HL-60 (cell line): ENCODE results near the gene ARL6IP1.
A peak's percentile ranks its signal among the peaks of the same experiment; 100 is the strongest.

Experiments used
- DNase-seq, 2 experiments: peaks; one replicate each; pipeline ENCODE4 v3.0.0-alpha.2; 2010 to 2020; ENCODE audit warnings: low read depth in 1 of 2, low spot score in 1 of 2
- H3K27ac ChIP-seq: fragments of 250-450 bp; sonication (Bioruptor Pico); replicated peaks from 2 replicates; pipeline ENCODE4 v1.5.1; 2020; ENCODE audit warnings: mild to moderate bottlenecking, moderate library complexity
- H3K27me3 ChIP-seq: fragments of 250-450 bp; sonication (Bioruptor Pico); 2 replicates; pipeline ENCODE4 v1.5.1; 2021; ENCODE audit warnings: mild to moderate bottlenecking, moderate library complexity; ENCODE audit not compliant: insufficient read depth, poor library complexity, severe bottlenecking
- H3K4me3 ChIP-seq: replicated peaks from 2 replicates; pipeline ENCODE4 v1.5.1; 2011; ENCODE audit warnings: mild to moderate bottlenecking, control low read depth, low read length; ENCODE audit not compliant: insufficient read depth
- CTCF ChIP-seq: IDR thresholded peaks from one replicate; pipeline ENCODE4 v1.5.1; 2011; ENCODE audit warnings: low read length, control low read depth, inconsistent platforms; ENCODE audit not compliant: insufficient read depth
- GABPA ChIP-seq: IDR thresholded peaks from 2 replicates; pipeline ENCODE4 v1.6.1; 2012; ENCODE audit warnings: low read depth
- POLR2AphosphoS5 ChIP-seq: IDR thresholded peaks from 2 replicates; pipeline ENCODE4 v1.6.1; 2012; ENCODE audit warnings: low read depth
- REST ChIP-seq: IDR thresholded peaks from 2 replicates; pipeline ENCODE4 v1.6.1; 2012; ENCODE audit warnings: low read depth; ENCODE audit not compliant: insufficient replicate concordance
- SPI1 ChIP-seq: IDR thresholded peaks from 2 replicates; pipeline ENCODE4 v1.6.1; 2012; ENCODE audit warnings: low read depth, mild to moderate bottlenecking, borderline replicate concordance

Gene ARL6IP1

DNA sequence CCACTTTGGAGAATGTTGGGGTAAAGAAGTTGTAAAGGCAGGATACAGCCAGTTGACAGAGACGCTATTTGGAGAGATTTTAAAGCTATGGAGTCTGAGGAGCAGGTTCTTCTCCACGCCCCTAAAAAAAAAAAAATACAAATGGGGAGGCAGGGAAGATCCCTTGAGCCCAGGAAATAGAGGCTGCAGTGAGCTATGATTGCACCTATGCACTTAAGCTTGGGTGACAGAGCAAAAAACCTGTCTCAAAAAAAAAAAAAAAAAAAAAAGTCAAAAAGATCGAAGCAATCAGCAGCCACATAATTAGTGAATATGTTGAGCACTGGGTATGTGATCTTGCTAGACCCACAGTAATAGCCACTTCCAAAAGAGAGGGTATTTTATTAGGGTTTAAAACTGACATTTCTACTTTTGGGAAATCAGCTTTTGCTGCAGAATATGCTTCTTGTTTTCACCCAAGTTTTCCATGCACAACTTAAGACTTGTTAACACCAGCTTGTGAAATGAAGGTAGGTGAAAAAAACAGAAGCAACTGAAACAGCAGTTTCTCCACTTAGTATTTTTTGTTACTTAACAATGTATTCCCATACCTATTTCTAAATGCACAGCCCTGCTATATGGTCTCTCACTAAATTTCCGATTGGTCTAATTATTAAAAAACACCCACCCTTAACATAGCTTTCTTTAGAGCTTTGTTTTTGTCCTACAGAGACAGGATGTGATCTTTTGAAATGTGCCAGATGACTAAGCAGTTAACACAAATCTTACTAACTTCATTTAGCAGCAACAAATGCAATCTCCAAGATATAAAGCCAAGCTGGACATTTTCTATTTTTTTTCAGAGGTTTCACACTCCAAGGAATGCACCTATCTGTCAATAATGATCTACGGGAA is 2.5 kb upstream of the ARL6IP1 start:
- H3K4me3 ChIP-seq: no peak overlapping the region
- DNase-seq: no peak
- no peaks in the 10 kb centered on the region for H3K27me3 ChIP-seq
- TF ChIP-seq REST: no peak
- TF ChIP-seq GABPA: no peak
- no peak for TF ChIP-seq SPI1
- no peak for TF ChIP-seq CTCF
- no peak for TF ChIP-seq POLR2AphosphoS5
- H3K27ac ChIP-seq: peak overlapping the region; percentile 81

DNA sequence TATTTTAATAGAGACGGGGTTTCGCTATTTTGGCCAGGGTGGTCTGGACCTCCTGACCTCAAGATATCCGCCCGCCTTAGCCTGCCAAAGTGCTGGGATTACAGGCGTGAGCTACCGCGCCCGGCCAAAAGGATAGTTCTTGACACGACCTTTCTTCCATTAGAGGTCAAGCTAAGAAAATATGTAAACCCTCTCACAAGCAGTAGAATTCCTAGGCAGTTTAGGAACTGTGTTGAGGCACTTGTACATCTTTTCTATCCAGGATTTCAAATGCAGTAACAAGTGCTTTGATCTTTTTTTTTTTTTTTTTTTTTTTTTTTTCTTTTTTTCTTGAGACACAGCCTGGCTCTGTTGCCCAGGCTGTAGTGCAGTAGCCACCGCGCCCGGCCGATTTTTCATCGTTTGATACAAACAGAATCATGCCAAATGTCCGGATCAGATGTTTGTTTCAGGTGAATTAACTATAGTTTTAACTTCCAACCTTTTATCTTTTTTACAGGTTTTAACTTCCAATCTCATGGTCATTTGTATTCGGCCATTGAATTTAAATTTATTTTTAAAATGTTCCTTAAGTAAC is 1.5 kb upstream of the ARL6IP1 start:
- DNase-seq: no peak
- peak overlapping the region; percentile 81 for H3K27ac ChIP-seq
- H3K4me3 ChIP-seq: no peak overlapping the region
- TF ChIP-seq POLR2AphosphoS5 (no peak), GABPA (no peak), REST (no peak), CTCF (no peak), SPI1 (no peak)
- H3K27me3 ChIP-seq: no peaks in the 10 kb centered on the region

GRCh38 chr16:18800775-18801144 is 589 bp downstream of the ARL6IP1 start:
- Histone ChIP-seq H3K27me3 (no peaks in the 10 kb centered on the region), H3K4me3 (peak overlapping the region; percentile 92), H3K27ac (peak overlapping the region; percentile 96)
- TF ChIP-seq POLR2AphosphoS5 (no peak), SPI1 (no peak), CTCF (no peak), GABPA (no peak), REST (no peak)
- DNase-seq: no peak
